ENCODE results near the gene ABHD10. TPM values are rescaled to one million over a fixed set of nuclear protein-coding genes. Genes with fewer than 3 reads are reported as not detected.

ABHD10 gene
- total RNA-seq, 1 experiment from 2014 or later: 45.0 TPM

GRCh38 chr3:112020674-112021085, 41.9 kb downstream of the ABHD10 start:
- H3K4me2 ChIP-seq (ENCODE audit: low read length): no peak overlapping the region
- intact Hi-C loops (cut with micrococcal nuclease): no loop called here
- no peaks in the 10 kb centered on the region for H3K36me3 ChIP-seq (ENCODE audit: low read depth, low read length)
- H3K9me3 ChIP-seq (ENCODE audit: low read length): no peaks in the 10 kb centered on the region
- H3K9me2 ChIP-seq (replicated peaks; ENCODE audit: low read length): 0 out of 2 replicates have a peak, but pooled peaks cover 3% of the 10 kb centered on the region
- DNase-seq (no peak), ATAC-seq (no peak)
- H2AFZ ChIP-seq (ENCODE audit: low read length): no peak overlapping the region
- ChIA-PET POLR2A (ENCODE audit: unreplicated experiment) (no interaction called here), CTCF (no interaction called here)
- no peaks in the 10 kb centered on the region for H3K79me2 ChIP-seq (ENCODE audit: low read length)
- TF ChIP-seq EZH2phosphoT487 (IDR thresholded peaks at IDR 0.05; ENCODE audit: borderline replicate concordance, low read length) (no peak), EZH2 (IDR thresholded peaks at IDR 0.05; ENCODE audit: low read length, unreplicated experiment) (no peak), CTCF (conservative IDR thresholded peaks at IDR 0.05; ENCODE audit: low read depth, low read length) (no peak)
- H3F3A ChIP-seq (ENCODE audit: low read length, unreplicated experiment): no peaks in the 10 kb centered on the region
- no peaks in the 10 kb centered on the region for H3K4me1 ChIP-seq (ENCODE audit: insufficient read depth, low read length)
- no peaks in the 10 kb centered on the region for H3K27me3 ChIP-seq (ENCODE audit: low read length)
- H3K9ac ChIP-seq (ENCODE audit: low read length): no peak overlapping the region
- no peaks in the 10 kb centered on the region for H4K20me1 ChIP-seq (ENCODE audit: low read length)
- H3K4me3 ChIP-seq (ENCODE audit: low read length): no peak overlapping the region
- no TSS peak for BruUV-seq (replicated peaks)
- H3K27ac ChIP-seq (ENCODE audit: low read length): no peak overlapping the region

GRCh38 chr3:112027142-112027541, 48.3 kb downstream of the ABHD10 start:
- ChIA-PET CTCF (no interaction called here), POLR2A (ENCODE audit: unreplicated experiment) (no interaction called here)
- H3K27me3 ChIP-seq (ENCODE audit: low read length): no peaks in the 10 kb centered on the region
- no peak overlapping the region for H3K4me3 ChIP-seq (ENCODE audit: low read length)
- no peak overlapping the region for H3K27ac ChIP-seq (ENCODE audit: low read length)
- TF ChIP-seq EZH2phosphoT487 (IDR thresholded peaks at IDR 0.05; ENCODE audit: borderline replicate concordance, low read length) (no peak), CTCF (conservative IDR thresholded peaks at IDR 0.05; ENCODE audit: low read depth, low read length) (no peak), EZH2 (IDR thresholded peaks at IDR 0.05; ENCODE audit: low read length, unreplicated experiment) (no peak)
- DNase-seq (no peak), ATAC-seq (no peak)
- H3K9ac ChIP-seq (ENCODE audit: low read length): no peak overlapping the region
- no peaks in the 10 kb centered on the region for H3K9me2 ChIP-seq (replicated peaks; ENCODE audit: low read length)
- BruUV-seq (replicated peaks): no TSS peak
- H3F3A ChIP-seq (ENCODE audit: low read length, unreplicated experiment): no peaks in the 10 kb centered on the region
- intact Hi-C loops (cut with micrococcal nuclease): no loop called here
- H3K79me2 ChIP-seq (ENCODE audit: low read length): no peaks in the 10 kb centered on the region
- no peak overlapping the region for H3K4me2 ChIP-seq (ENCODE audit: low read length)
- no peaks in the 10 kb centered on the region for H3K36me3 ChIP-seq (ENCODE audit: low read depth, low read length)
- H2AFZ ChIP-seq (ENCODE audit: low read length): no peak overlapping the region
- no peaks in the 10 kb centered on the region for H3K4me1 ChIP-seq (ENCODE audit: insufficient read depth, low read length)
- H4K20me1 ChIP-seq (ENCODE audit: low read length): no peaks in the 10 kb centered on the region
- H3K9me3 ChIP-seq (ENCODE audit: low read length): no peaks in the 10 kb centered on the region

DNA sequence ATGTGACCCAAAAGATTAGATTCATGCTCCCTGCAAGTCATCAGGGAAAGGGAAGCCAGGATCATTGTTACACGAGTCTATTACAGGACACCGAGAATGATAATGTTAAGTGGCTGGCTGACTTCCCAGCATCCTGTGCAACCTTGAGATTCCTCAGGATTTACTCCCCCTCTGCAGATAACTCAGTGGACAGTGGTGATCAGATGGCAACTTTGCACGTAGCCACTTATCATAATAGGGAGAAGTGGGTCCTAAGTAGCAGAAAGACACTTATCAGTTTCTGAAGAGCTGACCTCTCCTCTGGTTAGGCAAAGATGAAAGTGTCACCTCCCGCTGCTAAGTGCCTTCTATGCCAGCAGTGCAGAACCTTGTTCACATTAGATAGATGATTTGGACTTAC, 49.0 kb downstream of the ABHD10 start:
- H3K36me3 ChIP-seq (ENCODE audit: low read depth, low read length): no peaks in the 10 kb centered on the region
- no peak overlapping the region for H3K9ac ChIP-seq (ENCODE audit: low read length)
- no peak for DNase-seq
- ChIA-PET CTCF (no interaction called here), POLR2A (ENCODE audit: unreplicated experiment) (interaction anchor here (0.7 kb wide), 1 partner anchor 258 kb away, joined by 5 read pairs; no protein-coding TSS in a partner anchor)
- no peaks in the 10 kb centered on the region for H3K79me2 ChIP-seq (ENCODE audit: low read length)
- no peak overlapping the region for H3K4me3 ChIP-seq (ENCODE audit: low read length)
- H3K4me1 ChIP-seq (ENCODE audit: insufficient read depth, low read length): no peaks in the 10 kb centered on the region
- no peak overlapping the region for H3K27ac ChIP-seq (ENCODE audit: low read length)
- no peak for TF ChIP-seq EZH2 (IDR thresholded peaks at IDR 0.05; ENCODE audit: low read length, unreplicated experiment)
- no peak for TF ChIP-seq EZH2phosphoT487 (IDR thresholded peaks at IDR 0.05; ENCODE audit: borderline replicate concordance, low read length)
- TF ChIP-seq CTCF (conservative IDR thresholded peaks at IDR 0.05; ENCODE audit: low read depth, low read length): no peak
- no peaks in the 10 kb centered on the region for H3K9me2 ChIP-seq (replicated peaks; ENCODE audit: low read length)
- no peaks in the 10 kb centered on the region for H4K20me1 ChIP-seq (ENCODE audit: low read length)
- H3F3A ChIP-seq (ENCODE audit: low read length, unreplicated experiment): no peaks in the 10 kb centered on the region
- H3K9me3 ChIP-seq (ENCODE audit: low read length): no peaks in the 10 kb centered on the region
- BruUV-seq (replicated peaks): no TSS peak
- intact Hi-C loops (cut with micrococcal nuclease): no loop called here
- H3K4me2 ChIP-seq (ENCODE audit: low read length): no peak overlapping the region
- no peak for ATAC-seq
- H3K27me3 ChIP-seq (ENCODE audit: low read length): no peaks in the 10 kb centered on the region
- no peak overlapping the region for H2AFZ ChIP-seq (ENCODE audit: low read length)

All from PC-3 (cell line).